Ovary (tissue), 3 donors: ENCODE data around the gene BCL2L14.

Source experiments
- CTCF ChIP-seq, 3 donors: fragments of 450-650 bp in 2 of 3; fragments of 200-600 bp in 1 of 3; IDR thresholded peaks; one replicate each; pipeline versions ENCODE4 v1.5.1 to v1.8.0; 2016 to 2022; ENCODE audit warnings: antibody characterized with exemption in 3 of 3, mild to moderate bottlenecking in 1 of 3
- EP300 ChIP-seq: sonication (generic); formaldehyde crosslinking; IDR thresholded peaks from one replicate; pipeline ENCODE4 v1.6.1; 2017; ENCODE audit warnings: antibody characterized with exemption
- POLR2A ChIP-seq: fragments of 450-650 bp; IDR thresholded peaks from one replicate; pipeline ENCODE4 v1.6.1; 2017; ENCODE audit warnings: antibody characterized with exemption, mild to moderate bottlenecking, moderate library complexity
- donor health status: DM: no; HTN: no; CAD: no.

- no peak for TF ChIP-seq POLR2A
- no peak for TF ChIP-seq CTCF (IDR thresholded peaks at IDR 0.05)
- no peak for TF ChIP-seq EP300
Measured at GRCh38 chr12:12072064-12072760, 1.5 kb downstream of the BCL2L14 start.
